ENCODE data around the gene EHD4.

- TF ChIP-seq POLR2A (IDR thresholded peaks at IDR 0.05) (no peak), CTCF (IDR thresholded peaks at IDR 0.05) (no peak), EP300 (IDR thresholded peaks at IDR 0.05) (no peak)
Measured at GRCh38 chr15:41894791-41895463, 77.4 kb downstream of the EHD4 start.
